GM21526 (cell line): ENCODE results near the gene C12orf75.
"Not testable (repeated sequence)": the region's sequence is repeated elsewhere in the genome, so short reads cannot be mapped to it uniquely, and the experiment has no call there.

Source experiments
- ATAC-seq: cut with Tn5 transposase; IDR thresholded peaks from one replicate; pipeline ENCODE4 v1.9.1; 2021; ENCODE audit warnings: moderate library complexity; ENCODE audit not compliant: unreplicated experiment, low FRiP score

Gene C12orf75

DNA sequence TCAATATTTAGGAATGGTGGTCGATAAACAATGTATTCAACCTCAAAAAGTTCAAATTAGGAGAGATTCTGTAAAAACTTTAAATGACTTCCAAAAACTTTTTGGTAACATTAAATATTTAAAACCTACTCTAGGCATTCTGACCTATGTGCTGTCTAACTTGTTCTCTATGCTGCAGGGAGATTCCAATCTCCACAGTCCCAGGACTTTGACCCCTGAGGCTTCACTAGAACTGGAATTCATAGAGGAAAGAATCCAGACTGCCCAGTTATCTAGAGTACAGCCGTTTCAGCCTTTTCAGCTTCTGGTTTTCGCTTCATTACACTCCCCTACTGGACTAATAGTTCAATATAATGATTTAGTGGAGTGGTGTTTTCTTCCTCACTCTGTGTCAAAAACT is 21.1 kb upstream of the C12orf75 start:
- not testable (repeated sequence) for ATAC-seq

DNA sequence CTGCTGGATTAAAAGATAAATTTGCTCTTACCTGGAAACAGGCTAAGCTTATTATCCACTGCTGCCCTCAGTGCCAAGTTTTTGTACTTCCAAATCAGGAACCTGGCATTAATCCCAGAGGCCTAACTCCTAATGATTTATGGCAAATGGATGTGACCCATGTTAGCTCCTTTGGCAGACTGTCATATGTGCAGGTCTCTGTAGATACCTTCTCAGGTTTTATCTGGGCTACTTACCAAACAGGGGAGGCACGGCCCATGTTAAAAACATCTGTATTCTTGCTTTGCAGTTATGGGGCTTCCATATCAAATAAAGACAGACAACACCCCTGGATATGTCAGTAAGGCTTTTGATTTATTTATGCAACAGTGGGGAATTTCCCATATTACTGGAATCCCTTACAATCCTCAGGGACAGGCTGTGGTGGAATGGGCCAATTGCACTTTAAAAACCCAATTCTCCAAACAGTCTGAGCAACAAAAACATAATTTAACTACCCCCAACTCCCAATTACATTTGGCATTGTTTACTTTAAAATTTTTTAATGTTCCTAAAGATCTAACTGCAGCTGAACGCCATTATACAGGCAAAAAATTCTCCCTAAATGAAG is 19.9 kb upstream of the C12orf75 start:
- not testable (repeated sequence) for ATAC-seq

DNA sequence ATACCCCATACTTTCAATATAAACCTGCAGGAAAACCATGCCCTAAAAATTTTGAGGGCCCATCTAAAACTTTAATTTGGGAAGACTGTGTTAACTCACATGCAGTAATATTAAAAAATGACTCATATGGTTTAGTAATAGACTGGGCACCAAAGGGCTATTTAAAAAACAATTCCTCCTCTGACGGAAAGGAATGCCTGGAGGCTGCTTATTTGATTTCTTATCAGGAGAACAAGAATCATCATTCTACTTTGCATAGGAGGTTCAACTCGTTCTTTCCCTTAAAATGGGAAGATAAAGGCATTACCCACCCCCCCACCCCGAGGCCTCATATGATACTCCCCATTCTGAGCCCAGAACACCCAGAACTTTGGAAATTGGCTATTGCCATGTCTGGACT is 18.6 kb upstream of the C12orf75 start:
- ATAC-seq = not testable (repeated sequence)

DNA sequence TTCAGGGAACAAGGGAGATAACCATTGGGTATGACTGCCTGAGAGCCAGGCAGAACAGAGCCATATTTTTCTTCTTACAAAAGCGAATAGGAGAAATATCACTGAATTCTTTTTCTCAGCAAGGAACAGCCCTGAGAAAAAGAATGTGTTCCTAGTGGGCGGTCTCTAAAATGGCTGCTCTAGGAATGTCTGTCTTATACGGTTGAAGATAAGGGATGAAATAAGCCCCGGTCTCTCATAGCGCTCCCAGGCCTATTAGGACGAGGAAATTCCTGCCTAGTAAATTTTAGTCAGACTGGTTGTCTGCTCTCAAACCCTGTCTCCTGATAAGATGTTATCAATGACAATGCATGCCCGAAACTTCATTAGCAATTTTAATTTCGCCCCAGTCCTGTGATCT is 16.7 kb upstream of the C12orf75 start:
- not testable (repeated sequence) for ATAC-seq

DNA sequence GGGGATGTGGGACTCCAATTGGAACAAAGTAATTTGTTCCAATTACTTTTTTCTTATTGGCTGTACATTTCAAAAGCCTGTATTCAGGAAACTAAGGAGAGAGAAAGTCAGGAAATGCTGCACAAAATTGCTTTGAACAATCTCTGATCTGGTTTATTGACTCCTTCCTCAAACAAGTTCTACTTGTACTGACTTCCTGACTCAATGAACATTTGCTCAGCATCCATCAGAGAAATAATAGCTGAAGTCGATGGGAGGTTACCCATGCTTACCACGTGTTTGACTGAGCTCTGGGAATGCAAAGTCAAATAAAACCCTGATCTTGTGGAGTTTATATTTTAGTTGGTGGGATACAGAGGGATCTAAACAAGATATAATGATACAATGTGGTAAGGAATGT is 15.4 kb upstream of the C12orf75 start:
- no peak for ATAC-seq

DNA sequence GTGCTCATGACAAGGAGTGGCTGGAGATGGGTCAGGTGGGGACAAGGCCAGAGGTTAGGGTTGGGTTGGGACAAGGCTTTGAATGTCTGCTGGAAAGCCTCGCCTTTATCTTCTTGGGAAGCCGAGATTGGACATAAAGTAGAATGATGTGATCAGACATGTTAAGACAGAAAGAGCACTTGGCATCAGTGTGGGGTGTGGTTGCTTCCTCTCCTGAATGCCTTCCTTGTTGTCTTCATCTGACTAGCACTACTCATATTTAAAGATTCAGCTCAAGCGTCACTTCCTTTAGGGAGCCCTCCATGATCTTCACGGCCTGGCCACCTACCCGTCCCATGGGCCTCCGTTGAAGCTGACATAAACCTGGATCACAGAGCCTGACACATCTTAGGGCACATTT is 14.8 kb upstream of the C12orf75 start:
- no peak for ATAC-seq

DNA sequence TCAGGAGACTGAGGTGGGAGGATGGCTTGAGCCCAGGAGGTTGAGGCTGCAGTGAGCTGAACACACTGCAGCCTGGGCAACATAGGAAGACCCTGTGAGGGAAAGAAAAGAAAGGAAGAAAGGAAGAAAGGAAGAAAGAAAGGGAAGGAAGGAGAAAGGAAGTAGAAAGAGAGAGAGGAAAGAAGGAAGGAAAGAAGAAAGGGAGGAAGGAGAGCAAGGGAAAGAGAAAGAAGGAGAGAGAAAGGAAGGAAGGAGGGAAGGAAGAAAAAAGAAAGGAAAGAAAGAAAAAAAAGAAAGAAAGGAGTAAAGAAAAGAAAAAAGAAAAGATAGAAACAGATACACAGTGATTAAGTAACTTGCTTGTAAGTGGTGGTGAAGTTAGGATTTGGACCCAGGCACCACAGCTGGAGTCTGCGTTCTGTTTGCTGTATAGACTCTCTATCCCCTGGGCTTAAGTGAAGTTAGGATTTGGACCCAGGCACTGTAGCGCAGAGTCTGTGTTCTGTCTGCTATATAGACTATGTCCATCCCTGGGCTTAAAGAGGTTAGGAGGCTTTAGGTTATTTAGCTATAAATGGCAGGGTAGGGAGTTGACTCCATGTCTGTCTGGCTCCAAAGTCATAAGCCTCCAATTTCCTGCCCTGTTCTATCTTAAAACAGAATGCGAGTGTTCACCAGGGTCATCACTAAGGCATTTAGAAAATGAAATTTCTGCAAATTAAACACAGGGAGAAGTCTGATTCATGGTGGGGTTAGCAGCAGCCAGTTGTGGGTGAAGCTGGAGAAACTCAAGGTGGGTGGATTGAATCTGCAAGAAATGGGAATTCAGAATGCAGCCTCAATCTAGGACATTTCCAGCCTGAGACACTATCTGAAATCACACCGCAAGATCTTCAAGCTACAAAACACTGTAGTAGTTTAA is 13.3 kb upstream of the C12orf75 start:
- ATAC-seq = no peak

DNA sequence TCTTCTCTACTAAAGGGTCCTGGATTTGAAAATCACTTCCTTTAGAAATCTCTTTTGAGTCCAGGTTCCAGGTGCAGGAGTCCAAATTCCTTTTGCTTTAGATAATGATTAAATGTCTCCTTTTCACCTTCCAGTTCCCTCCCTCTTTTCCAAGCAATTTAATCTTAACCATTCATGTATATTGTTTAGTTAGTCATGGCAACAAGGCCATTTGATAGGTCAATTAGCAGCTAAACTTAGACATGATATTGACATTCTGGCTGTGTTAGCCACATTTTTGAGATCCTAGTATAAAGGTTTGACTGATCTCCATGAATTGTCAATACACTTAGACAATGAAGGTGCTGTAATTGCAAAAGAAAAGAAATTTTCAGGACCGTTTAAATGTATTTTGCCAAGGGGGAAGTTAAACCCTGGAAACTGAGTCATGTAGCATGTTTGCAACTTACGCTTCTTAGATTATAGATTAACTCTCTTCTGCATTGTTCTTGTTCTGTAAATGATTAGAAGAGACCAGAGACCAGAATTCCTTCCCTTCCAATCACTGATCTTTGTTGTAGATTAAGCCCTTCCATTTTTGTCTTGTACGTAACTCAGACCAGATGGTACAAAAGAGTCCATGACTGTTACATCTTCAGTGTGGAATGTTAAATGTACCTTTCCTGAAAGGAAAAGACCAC is 12.4 kb upstream of the C12orf75 start:
- ATAC-seq = no peak

DNA sequence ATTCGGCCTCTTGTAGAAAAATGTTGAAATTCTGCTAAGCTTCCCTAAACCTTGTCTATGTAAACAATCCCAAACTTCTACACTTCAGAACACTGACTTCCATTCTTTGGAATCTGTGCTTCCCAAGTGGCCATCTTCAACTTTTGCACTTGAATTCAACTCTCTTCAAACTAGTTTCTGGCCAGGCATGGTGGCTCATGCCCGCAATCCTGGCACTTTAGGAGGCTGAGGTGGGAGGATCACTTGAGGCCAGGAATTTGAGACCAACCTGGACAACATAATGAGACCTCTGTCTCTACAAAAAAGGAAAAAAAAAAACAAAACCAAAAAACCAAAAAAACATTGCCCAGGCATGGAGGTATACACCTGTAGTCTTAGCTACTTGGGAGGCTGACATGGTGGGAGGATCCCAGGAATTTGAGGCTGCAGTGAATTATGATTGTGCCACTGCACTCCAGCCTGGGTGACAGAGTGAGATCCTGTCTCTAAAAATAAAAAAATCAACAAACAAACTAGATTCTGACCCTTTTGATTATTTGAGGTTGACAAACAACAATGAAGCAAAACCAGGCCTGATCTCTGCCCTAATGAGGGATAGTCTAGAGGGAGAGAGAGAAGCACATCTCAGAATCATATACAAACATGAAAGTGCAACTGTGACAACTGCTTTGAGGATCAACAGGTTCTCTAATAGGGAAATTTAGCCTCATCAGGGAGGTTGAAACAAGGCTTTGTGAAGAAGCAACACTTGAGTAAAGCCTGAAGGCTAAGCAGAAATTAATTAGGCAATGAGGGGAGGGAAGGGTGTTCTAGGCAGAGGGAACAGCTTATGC is 11.6 kb upstream of the C12orf75 start:
- no peak for ATAC-seq

DNA sequence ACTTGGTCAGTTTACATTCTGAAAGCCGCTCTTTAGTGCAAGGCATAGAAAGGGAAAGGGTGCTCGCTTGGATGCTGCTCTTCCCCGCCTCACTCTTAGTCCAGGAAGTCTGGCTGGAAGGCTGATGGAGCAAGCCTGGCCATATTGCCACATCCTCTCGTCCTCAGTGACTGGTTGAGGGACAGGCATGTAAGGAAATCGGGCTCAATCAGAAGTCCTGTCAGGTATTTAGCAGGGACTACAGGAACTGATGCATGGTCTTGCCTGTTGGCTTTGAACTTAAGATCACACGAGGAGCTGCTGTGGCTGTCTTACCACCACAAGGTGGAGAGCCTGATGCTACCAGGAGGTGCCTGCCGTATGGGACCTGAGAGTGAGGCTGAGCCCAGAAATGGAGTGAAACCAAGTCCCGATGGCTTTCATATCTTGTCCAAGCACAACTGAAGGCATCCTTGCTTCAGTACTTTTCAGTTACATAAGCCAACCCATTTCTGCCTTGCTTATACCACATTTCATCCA is 10.7 kb upstream of the C12orf75 start:
- no peak for ATAC-seq

DNA sequence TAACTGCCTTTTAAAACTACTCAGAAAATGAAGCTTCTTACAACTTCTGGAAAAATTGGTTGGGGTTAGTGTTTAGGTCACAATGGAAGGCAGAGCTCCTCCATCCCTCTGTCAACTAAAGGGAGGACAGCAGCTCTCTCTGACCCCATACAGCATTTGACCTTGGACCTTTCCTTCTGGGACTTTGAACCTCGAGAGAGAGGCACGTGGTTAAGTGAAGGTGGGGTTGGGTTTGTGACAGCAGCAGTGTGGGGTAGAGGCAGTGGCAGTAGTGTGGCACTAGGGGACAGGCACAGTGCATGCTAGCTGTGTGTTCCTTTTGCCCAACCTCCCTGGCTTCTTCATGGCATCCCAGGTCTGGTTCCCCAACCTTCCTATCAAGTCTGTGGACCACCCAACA is 9.4 kb upstream of the C12orf75 start:
- no peak for ATAC-seq

DNA sequence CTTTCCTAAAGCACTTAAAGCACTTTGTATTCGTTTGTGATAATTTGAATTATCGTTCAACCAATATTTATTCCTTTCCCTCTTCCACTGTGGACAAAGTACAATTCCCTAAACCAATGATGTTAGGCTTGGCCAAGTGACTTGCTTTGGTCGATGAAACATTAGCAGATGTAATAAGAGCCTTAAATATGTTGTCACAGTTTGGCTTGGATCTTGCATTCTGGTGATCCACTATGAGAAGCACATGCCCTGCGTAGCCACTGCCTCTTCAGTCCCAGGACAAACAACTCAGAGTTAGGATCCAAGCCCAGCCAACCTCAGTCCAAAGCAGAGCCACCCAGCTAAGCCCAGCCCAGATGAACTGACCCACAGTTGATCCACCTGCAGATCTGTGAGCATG is 8.4 kb upstream of the C12orf75 start:
- no peak for ATAC-seq

DNA sequence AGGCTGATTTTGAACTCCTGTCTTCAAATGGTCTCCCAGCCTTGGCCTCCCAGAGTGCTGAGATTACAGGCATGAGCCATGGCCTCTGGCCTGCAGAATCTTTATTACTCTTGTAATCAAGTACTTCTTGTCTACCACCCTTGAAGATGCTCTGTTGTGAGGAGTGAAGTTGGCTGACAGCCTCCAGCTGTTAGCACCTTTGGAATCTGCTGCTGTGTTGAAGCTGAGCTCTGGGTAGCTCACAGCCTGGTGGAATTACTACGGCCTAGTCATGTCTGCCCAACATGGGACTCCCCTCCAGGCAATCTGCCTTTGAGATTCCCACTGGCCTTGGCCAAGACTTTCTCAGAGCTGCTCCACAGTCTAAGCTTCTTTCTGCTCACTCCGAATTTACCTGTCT is 5.8 kb upstream of the C12orf75 start:
- no peak for ATAC-seq

DNA sequence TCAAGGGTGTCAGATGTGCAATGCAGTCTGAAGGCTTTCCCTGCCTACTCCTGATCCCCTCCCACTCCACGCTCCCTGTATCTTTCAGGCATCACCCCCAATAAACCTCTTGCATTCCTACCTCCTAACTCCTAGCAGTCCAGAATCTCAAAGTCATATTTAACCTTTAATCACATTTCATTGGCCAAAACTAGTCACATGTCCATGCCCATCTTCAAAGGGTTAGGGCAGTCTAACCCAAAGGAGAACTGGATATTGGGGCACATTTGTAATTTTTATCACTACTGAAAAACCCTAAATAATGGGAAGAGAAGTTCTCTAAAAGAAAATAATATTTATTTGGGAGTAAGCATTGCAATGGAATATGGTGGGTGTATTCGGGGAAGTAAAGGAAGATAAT is 5.4 kb upstream of the C12orf75 start:
- ATAC-seq = no peak

DNA sequence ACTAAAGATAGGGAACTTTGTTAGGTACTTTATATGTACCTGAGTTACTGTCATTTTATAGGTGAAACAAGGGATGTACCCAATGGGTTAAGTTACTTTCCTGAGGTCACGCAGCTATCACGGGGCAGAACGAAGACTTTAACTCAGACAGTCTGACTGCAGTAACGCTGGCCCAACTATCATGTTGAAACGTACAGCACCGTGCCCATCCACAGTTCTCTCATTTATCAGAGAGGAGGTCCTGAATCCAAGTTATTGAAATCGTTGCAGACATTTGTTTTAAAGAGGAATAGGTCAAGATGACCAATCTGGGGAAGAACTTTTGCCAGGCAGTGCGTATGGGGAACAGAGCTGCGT is 587 bp upstream of the C12orf75 start:
- ATAC-seq = peak; percentile 6

DNA sequence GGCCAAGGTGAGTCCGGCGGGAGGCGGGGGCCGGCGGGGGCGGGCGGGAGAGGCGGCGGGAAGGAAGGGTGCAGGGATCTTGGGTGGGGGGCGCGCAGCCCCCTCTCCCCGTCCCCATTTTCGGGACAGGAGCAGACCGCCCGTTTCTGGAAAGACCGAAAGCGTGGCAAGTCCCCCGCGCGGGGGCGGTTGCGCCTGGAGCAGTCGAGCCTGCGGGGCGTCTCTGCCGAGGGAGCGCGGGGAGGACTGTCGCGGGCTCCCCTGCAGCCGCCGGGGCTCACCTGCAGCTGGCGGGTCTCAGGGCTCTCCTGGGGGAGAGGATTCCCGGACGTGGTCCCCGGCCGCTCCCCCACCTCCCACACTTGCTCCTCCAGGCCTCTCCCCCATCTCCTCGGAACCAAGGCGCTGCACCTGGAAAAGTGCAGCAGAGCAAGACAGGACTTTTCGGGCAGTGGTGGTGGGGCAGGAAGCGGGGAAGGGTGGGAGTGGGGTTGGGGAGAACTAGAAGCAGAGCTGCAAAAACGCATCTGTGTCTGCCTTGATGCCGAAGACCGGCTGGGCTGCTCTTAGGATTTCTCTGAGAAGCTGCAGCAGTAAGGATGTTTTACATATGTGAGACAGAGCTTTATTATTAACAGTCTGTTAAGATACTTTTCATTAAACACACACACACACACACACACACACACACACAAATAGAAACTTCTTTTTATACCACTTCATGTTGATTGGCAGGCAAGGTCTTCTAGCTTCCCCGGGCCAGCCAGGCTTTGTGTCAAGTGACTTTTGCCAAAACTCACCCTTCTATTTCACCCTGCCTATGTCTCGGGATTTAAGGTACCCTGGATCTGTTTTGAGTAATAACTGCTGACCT is 677 bp downstream of the C12orf75 start:
- ATAC-seq = no peak

DNA sequence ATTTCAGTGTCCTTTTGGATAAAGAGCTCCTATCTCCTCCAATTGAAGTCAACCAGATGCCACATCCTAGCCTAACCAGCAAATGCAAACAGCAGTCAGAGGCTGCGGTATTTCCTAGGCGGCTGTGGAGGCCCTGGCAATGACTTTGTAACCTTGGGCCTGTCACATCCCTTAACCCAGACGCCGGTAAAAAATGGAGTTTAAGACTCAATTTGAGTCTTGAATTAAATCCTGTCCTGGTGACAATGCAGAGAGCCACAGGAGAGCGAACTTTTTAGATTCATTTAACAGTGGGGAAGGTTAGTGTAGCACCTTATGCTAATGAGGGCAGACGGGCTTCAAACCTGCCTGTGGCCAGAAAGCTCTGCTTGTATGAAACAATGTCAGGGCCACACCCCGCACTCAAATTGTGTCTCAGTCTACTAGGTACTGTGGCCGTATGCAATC is 1.3 kb downstream of the C12orf75 start:
- no peak for ATAC-seq

DNA sequence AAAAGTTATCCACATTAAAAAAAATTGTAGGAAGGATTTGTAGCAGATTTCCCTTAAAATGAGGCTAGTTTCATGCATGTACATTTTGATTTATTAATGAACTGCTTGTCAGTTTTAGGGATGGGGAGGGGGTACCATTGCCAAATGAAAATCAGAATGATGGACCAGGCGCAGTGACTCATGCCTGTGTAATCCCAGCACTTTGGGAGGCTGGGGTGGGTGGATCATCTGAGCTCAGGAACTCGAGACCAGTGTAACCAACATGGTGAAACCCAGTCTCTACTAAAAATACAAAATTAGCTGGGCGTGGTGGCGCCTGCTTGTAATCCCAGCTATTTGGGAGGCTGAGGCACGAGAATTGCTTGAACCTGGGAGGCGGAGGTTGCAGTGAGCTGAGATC is 1.8 kb downstream of the C12orf75 start:
- not testable (repeated sequence) for ATAC-seq

DNA sequence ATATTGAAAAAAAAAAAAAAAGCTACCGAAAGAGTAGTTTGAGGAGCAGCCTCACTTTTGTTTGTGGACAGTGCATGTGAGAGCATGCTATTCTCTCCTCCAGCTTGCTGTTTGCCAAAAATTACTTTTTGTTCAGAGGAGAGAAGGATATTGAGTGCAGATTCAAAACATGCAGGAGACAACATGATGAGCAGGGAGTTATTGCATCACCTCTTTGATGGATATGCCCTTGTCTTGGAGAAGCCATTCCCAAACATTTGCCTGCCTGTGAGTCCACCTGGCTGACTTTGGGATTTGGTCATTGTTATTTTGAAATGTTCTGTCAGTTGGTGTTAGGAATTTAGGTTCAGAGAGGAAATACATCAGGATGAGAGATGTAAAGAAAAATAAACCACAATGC is 2.4 kb downstream of the C12orf75 start:
- ATAC-seq = no peak
